Measurements from ENCODE around the gene HCFC1R1.

DNA sequence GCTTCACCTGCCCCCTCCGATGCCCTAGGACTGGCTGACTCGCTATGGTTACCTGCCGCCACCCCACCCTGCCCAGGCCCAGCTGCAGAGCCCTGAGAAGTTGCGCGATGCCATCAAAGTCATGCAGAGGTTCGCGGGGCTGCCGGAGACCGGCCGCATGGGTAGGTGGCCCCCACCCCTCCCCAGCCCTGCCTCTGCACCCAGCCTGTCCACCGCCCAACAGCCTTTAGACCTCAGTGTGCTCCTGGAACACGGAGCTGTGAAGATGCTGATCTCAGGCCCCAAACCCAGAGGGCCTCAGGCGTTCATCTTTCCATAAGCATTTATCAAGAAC lies 23.6 kb upstream of the HCFC1R1 start:
- TF ChIP-seq POLR2A (IDR thresholded peaks at IDR 0.05): no peak
- TF ChIP-seq, protein P1, sequence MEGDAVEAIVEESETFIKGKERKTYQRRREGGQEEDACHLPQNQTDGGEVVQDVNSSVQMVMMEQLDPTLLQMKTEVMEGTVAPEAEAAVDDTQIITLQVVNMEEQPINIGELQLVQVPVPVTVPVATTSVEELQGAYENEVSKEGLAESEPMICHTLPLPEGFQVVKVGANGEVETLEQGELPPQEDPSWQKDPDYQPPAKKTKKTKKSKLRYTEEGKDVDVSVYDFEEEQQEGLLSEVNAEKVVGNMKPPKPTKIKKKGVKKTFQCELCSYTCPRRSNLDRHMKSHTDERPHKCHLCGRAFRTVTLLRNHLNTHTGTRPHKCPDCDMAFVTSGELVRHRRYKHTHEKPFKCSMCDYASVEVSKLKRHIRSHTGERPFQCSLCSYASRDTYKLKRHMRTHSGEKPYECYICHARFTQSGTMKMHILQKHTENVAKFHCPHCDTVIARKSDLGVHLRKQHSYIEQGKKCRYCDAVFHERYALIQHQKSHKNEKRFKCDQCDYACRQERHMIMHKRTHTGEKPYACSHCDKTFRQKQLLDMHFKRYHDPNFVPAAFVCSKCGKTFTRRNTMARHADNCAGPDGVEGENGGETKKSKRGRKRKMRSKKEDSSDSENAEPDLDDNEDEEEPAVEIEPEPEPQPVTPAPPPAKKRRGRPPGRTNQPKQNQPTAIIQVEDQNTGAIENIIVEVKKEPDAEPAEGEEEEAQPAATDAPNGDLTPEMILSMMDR (IDR thresholded peaks at IDR 0.05): no peak

All from sigmoid colon (tissue), 3 donors.